ENCODE measurements around the gene CRADD.

Gene CRADD

GRCh38 chr12:93937812-93938211, 260.6 kb downstream of the CRADD start:
- TF ChIP-seq, protein P1, sequence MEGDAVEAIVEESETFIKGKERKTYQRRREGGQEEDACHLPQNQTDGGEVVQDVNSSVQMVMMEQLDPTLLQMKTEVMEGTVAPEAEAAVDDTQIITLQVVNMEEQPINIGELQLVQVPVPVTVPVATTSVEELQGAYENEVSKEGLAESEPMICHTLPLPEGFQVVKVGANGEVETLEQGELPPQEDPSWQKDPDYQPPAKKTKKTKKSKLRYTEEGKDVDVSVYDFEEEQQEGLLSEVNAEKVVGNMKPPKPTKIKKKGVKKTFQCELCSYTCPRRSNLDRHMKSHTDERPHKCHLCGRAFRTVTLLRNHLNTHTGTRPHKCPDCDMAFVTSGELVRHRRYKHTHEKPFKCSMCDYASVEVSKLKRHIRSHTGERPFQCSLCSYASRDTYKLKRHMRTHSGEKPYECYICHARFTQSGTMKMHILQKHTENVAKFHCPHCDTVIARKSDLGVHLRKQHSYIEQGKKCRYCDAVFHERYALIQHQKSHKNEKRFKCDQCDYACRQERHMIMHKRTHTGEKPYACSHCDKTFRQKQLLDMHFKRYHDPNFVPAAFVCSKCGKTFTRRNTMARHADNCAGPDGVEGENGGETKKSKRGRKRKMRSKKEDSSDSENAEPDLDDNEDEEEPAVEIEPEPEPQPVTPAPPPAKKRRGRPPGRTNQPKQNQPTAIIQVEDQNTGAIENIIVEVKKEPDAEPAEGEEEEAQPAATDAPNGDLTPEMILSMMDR (conservative IDR thresholded peaks at IDR 0.05), result no peak
- no peak overlapping the region for H3K27ac ChIP-seq

DNA sequence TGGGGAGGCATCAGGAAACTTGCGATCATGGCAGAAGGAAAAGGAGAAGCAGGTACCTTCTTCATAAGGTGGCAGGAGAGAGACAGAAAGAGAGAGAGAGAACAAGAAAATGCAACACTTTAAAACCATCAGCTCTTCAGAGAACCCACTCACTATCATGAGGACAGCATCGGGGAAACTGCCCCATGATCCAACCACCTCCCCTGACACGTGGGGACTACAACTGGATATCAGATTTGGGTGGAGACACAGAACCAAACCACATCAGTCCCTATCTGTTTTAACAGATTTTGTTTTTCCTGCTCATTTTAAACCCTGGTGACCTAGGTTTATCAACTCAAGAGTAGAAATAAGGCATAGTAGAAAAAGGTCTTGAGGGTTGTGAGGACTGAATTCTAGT, 261.1 kb downstream of the CRADD start:
- TF ChIP-seq, protein P1 (conservative IDR thresholded peaks at IDR 0.05), result no peak

DNA sequence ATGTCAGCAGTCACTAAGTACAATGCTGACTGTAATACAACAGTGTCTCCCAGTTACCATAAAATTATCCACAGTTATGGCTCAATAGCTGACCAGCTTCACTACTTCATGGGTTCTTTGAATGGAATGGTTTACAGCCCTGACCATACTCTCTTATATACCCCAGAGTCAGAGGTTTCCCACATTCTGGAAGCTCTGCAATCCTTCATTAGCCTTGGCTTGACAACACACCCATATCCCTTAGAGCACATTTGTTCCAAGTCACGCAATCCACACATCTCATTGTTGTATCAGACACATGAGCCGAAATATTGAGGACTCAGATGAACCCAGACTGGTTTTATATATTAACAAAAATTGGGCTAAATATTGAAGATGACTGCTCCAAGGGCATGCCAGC, 261.8 kb downstream of the CRADD start:
- no peak overlapping the region for H3K27ac ChIP-seq
- TF ChIP-seq, protein P1 (conservative IDR thresholded peaks at IDR 0.05), result no peak

More for the DNA sequence above, 261.1 kb downstream of the CRADD start:
- no peak overlapping the region for H3K27ac ChIP-seq

GRCh38 chr12:93939641-93940325, 262.6 kb downstream of the CRADD start:
- TF ChIP-seq, protein P1 (conservative IDR thresholded peaks at IDR 0.05), result no peak
- no peak overlapping the region for H3K27ac ChIP-seq

GRCh38 chr12:93943780-93944179, 266.6 kb downstream of the CRADD start:
- TF ChIP-seq, protein P1 (conservative IDR thresholded peaks at IDR 0.05), result no peak
- H3K27ac ChIP-seq, result peak overlapping the region; percentile 58; the same call in 1 of the 2 replicates

DNA sequence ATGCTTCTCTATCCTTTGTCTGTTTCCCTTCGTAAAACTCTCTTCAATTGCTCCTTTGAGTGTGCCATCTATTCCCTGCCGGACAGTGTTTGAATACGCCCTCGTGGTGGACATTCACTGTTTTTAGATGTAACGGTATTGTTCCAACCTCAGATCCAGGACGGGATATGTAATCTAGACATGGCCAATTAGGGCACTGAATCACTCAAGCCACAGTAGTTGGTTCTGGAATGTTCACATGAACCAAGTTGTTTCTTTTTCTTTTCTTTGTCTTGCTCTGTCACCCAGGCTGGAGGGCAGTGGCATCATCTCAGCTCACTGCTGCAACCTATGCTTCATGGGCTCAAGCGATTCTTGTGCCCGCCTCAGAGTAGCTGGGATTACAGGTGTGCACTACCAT, 267.0 kb downstream of the CRADD start:
- TF ChIP-seq, protein P1 (conservative IDR thresholded peaks at IDR 0.05), result no peak
- H3K27ac ChIP-seq, result peak overlapping the region; percentile 58; the same call in 1 of the 2 replicates

Data from VCaP (cell line).